Mucosa of stomach (tissue), 1 donor: Measurements from ENCODE around the gene ZNF773.
"Not testable (repeated sequence)": the region's sequence is repeated elsewhere in the genome, so short reads cannot be mapped to it uniquely, and the experiment has no call there.

Source experiments
- H3K27me3 ChIP-seq: one replicate; pipeline ENCODE4 v1.7.0; 2013; ENCODE audit warnings: mild to moderate bottlenecking, low read length; ENCODE audit not compliant: control insufficient read depth, insufficient read depth
- H3K36me3 ChIP-seq: one replicate; pipeline ENCODE4 v1.7.0; 2013; ENCODE audit warnings: low read length; ENCODE audit not compliant: control insufficient read depth, insufficient read depth
- H3K4me1 ChIP-seq: one replicate; pipeline ENCODE4 v1.7.0; 2013; ENCODE audit warnings: mild to moderate bottlenecking, low read length; ENCODE audit not compliant: control insufficient read depth, insufficient read depth
- H3K4me3 ChIP-seq: one replicate; pipeline ENCODE4 v1.7.0; 2013; ENCODE audit warnings: low read length
- H3K9ac ChIP-seq: one replicate; pipeline ENCODE4 v1.7.0; 2013; ENCODE audit warnings: mild to moderate bottlenecking, low read length, moderate library complexity
- H3K9me3 ChIP-seq: one replicate; pipeline ENCODE4 v1.7.0; 2013; ENCODE audit warnings: mild to moderate bottlenecking, low read length, moderate library complexity; ENCODE audit not compliant: control insufficient read depth
- donor health status: Pancreatic carcinoma.

ZNF773 gene

DNA sequence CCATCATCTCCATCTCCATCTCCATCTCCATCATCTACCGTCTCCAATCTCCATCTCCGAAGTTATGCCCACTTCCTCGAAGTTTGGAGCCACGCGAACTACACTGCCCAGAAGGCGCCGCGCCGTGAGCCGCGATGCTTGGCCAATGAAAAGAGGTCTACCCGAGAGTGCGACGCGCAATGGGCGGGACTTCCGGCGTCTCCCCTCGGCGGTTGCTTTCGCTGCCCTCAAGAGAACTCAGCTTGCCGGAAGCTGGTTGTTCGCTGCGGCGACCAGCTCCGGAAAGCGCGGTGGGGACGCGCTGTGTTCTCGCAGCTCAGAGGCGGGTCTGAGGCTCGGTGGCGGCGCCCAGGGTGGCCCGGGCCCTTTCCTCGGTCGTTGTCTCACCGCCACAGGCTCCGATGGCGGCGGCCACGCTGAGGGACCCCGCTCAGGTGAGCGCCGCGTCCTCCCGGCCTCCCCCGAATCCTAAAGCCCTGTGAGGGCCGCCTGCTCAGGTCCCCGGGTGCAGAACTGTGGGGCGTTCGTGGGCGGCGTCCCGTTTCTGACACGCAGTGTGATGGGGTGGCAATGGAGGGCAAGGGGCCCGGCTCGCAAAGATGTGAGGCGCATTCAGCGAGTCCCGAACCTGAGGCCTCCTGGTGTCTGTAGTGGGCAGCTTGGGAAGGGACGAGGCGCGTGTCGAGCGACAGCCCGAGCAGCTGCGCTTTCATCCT is at the start of gene ZNF773:
Gene ZNF773, plus strand, starts transcription at position 259 of the 716 bp plus-strand sequence. Its CDS starts 143 bp downstream, at position 402.
- not testable (repeated sequence) for H3K9me3 ChIP-seq, H3K36me3 ChIP-seq, H3K4me1 ChIP-seq, H3K4me3 ChIP-seq, H3K27me3 ChIP-seq
- peak within 1 kb of the TSS; percentile 73 for H3K9ac ChIP-seq

DNA sequence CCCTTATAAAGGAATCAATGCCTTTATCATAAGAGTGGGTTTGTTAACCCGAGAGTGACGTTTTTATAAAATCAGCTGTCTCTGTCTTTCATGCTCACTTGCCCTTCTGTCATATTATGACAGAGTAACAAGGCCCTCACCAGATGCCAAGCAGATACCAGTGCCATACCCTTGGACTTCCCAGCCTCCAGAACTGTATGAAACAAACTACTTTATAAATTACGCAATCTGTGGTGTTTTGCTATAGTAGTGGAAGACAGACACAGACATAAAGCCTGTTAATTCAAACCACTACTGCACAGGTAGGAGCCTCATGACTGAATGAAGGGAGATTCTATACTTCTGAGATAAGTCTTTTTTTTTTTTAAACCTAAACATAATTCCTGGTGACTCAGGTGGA is 47.4 kb upstream of the ZNF773 start:
- Histone ChIP-seq H3K4me3 (no peak overlapping the region), H3K9ac (no peak overlapping the region), H3K9me3 (no peaks in the 10 kb centered on the region), H3K27me3 (no peaks in the 10 kb centered on the region), H3K4me1 (no peaks in the 10 kb centered on the region), H3K36me3 (no peaks in the 10 kb centered on the region)

DNA sequence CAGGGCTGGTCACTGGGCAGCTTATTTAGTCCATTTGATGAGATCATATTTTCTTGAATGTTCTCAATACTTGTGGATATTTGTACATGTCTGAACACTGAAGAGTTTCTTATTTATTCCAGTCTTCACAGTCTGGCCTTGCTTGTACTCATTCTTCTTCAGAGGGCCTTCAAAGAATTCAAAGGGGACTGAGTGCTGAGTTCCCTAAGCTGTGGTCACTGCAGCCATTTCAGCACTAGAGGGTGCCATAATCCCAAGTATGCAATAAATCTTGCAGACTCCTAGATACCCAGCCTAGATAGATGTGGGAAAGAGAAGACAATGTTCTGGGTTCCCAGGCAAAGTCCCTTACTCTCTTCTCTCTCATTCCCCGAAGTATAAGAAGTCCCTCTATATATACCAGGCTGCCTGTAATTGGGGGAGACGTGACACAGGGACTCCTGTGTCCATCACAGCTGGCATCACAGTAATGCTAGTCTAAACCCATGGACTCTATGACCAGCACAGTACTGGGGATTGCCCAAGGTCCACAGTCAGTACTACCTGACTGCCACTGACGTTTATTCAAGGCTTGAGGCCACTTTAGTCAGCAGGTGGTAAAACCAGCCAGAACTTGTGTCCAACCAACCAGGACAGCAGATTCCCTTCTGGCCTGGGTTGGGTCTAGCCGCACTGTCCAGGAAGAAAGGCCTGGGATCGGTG is 33.9 kb upstream of the ZNF773 start:
- Histone ChIP-seq H3K27me3 (no peaks in the 10 kb centered on the region), H3K9ac (no peak overlapping the region), H3K4me1 (no peaks in the 10 kb centered on the region), H3K36me3 (no peaks in the 10 kb centered on the region), H3K9me3 (peaks cover 7% of the 10 kb centered on the region), H3K4me3 (no peak overlapping the region)

DNA sequence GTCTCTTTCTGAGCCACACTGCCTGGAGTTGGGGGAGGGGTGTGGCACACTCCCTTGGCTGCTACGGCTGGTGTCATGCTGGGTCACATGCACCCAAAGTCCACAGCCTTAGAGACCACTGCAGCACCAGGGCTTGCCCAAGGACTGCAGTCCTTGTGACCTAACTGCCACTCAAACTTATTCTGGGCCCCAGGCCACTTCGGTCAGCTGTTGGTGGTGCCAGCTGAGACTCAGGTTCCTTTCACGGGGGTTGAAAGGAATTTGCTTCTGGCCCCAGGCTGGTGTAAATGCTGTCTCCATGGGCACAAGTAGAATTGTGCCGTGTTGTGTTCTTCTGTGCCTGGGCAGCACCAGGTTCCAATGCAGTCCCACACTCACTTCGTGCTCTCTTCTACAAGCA is 33.2 kb upstream of the ZNF773 start:
- Histone ChIP-seq H3K36me3 (no peaks in the 10 kb centered on the region), H3K4me1 (no peaks in the 10 kb centered on the region), H3K9ac (no peak overlapping the region), H3K27me3 (no peaks in the 10 kb centered on the region), H3K9me3 (peaks cover 14% of the 10 kb centered on the region), H3K4me3 (peak overlapping the region; percentile 17)

GRCh38 chr19:57473646-57474045 is 26.1 kb upstream of the ZNF773 start:
- Histone ChIP-seq H3K4me1 (no peaks in the 10 kb centered on the region), H3K27me3 (no peaks in the 10 kb centered on the region), H3K36me3 (peaks cover 19% of the 10 kb centered on the region), H3K9me3 (peaks cover 57% of the 10 kb centered on the region), H3K4me3 (no peak overlapping the region), H3K9ac (no peak overlapping the region)

DNA sequence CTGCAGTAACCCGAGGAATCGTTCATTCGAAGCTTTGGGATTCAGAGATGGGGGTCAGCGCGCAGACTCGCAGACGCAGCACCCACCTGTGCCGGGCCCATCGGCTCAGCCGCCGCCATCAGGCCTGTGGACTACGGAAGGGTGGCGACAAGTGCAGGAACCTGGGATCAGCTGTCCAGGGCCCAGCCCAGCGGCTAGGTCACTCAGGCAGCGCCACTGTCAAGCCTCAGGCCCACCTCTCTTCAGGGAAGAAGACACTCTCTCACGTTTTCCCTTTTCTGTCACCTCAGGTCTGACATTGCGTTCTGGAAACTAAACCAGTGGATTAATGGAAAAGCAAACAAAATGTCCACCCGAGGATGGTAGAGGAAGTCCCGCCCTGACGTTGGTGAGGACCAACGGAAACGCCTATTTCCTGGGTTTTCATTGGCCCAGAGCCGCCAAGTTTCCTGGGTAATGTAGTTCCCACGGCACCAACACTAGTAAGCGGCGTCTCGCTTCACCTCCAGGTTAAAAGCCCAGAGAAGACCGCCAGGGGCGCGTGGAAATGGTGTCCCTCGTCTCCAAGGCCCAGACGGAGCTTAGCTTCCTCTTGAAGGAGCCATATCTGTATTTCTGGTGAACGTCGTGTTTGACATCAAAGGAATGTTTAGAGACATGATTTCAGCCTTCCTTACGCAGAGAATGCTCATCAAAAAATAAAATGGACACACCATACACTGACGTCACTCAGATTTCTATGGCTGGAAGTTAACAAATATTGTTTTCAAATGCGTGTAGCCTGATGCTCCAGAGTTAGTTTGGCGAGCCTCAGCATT is 22.3 kb upstream of the ZNF773 start, which contains the start of gene ZNF772:
Gene ZNF772, minus strand, starts transcription at position 376 of the 818 bp plus-strand sequence. Its CDS starts 257 bp downstream, at position 119.
- Histone ChIP-seq H3K36me3 (peaks cover 19% of the 10 kb centered on the region), H3K9ac (peak within 1 kb of the TSS; percentile 59), H3K4me3 (peak within 1 kb of the TSS; percentile 95), H3K27me3 (no peaks in the 10 kb centered on the region), H3K9me3 (peaks cover 47% of the 10 kb centered on the region), H3K4me1 (no peaks in the 10 kb centered on the region)

DNA sequence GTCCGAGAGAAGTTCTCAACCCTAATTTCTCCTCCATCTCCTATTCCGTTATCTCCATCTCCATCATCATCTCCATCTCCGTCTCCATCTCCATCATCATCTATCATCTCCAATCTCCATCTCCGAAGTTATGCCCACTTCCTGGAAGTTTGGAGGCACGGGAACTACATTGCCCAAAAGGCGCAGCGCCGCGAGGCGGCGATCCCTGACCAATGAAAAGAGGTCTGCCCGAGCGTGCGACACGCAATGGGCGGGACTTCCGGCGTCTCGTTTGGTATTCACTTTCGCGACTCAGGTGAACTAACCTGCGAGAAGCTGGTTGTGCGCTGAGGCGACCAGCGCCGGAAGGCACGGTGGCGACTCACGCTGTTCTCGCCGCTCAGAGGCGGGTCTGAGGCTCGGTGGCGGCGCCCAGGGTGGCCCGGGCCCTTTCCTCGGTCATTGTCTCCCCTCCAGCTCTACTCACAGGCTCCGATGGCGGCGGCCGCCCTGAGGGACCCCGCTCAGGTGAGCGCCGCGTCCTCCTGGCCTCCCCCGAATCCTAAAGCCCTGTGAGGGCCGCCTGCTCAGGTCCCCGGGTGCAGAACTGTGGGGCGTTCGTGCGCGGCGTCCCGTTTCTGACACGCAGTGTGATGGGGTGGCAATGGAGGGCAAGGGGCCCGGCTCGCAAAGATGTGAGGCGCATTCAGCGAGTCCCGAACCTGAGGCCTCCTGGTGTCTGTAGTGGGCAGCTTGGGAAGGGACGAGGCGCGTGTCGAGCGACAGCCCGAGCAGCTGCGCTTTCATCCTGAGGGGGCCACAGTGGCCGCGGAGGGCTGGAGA is 12.1 kb upstream of the ZNF773 start, which contains the start of gene ZNF419:
Gene ZNF419, plus strand, starts transcription at position 274 of the 822 bp plus-strand sequence. Its CDS starts 201 bp downstream, at position 475.
- H3K9me3 ChIP-seq = not testable (repeated sequence)

DNA sequence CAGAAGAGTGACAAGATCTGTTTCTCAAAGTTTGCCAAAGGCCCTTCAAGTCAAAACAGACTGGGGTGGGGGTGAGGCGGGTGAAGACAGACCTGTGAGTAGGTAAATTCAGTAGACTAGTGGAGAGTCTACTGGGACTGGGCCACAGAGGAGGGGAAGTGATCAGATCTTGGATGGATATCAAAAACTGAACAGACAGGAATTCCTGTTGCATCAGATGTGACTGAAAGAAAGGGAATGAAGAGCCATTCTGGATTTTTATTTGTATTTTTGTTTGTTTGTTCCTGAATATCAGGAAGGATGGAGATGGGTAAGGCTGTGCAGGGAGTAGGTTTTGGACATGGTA is 11.5 kb upstream of the ZNF773 start:
- not testable (repeated sequence) for H3K4me1 ChIP-seq, H3K36me3 ChIP-seq, H3K27me3 ChIP-seq, H3K4me3 ChIP-seq, H3K9me3 ChIP-seq, H3K9ac ChIP-seq

More for the DNA sequence above, 12.1 kb upstream of the ZNF773 start, which contains the start of gene ZNF419:
- not testable (repeated sequence) for H3K36me3 ChIP-seq, H3K4me1 ChIP-seq, H3K27me3 ChIP-seq
- H3K4me3 ChIP-seq = peak within 1 kb of the TSS; percentile 54
- peak within 1 kb of the TSS; percentile 84 for H3K9ac ChIP-seq

DNA sequence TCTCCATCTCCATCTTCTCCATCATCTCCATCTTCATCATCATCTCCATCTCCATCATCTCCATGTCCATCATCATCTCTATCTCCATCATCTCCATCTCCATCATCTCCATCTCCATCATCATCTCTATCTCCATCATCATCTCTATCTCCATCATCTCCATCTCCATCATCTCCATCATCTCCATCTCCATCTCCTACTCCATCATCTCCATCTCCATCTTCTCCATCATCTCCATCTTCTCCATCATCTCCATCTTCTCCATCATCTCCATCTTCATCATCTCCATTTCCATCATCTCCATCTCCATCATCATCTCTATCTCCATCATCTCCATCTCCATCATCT is 432 bp upstream of the ZNF773 start:
- not testable (repeated sequence) for H3K9me3 ChIP-seq, H3K4me3 ChIP-seq, H3K36me3 ChIP-seq, H3K4me1 ChIP-seq, H3K9ac ChIP-seq, H3K27me3 ChIP-seq

DNA sequence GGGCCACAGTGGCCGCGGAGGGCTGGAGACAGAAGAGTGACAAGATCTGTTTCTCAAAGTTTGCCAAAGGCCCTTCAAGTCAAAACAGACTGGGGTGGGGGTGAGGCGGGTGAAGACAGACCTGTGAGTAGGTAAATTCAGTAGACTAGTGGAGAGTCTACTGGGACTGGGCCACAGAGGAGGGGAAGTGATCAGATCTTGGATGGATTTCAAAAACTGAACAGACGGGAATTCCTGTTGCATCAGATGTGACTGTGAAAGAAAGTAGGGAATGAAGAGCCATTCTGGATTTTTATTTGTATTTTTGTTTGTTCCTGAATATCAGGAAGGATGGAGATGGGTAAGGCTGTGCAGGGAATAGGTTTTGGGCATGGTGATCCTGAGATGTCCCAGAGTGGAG is 662 bp downstream of the ZNF773 start:
- H3K9me3 ChIP-seq, H3K36me3 ChIP-seq, H3K9ac ChIP-seq: not testable (repeated sequence)

DNA sequence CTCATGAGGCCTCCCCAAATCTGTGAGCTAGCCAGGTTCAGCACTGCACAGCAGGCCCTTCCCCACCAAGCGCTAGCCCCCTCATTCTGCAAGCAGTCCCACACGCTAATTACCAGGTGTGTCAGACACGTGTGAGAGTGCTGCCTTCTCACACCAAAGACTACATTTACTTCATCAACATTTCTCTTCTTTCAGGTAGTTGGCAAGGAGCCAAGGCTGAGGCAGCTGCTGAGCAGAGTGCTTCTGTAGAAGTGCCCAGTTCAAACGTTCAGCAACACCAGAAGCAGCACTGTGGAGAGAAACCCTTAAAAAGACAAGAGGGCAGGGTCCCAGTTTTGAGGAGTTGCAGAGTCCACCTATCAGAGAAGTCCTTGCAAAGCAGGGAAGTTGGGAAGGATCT is 6.4 kb downstream of the ZNF773 start:
- no peaks in the 10 kb centered on the region for H3K4me1 ChIP-seq
- H3K4me3 ChIP-seq = no peak overlapping the region
- no peak overlapping the region for H3K9ac ChIP-seq
- peaks cover 19% of the 10 kb centered on the region for H3K36me3 ChIP-seq
- H3K9me3 ChIP-seq = peaks cover 7% of the 10 kb centered on the region
- H3K27me3 ChIP-seq = no peaks in the 10 kb centered on the region

More for the DNA sequence above, 662 bp downstream of the ZNF773 start:
- H3K4me3 ChIP-seq, H3K4me1 ChIP-seq, H3K27me3 ChIP-seq: not testable (repeated sequence)
